Measurements from ENCODE around the gene KCNH2. TPM values are rescaled to one million over a fixed set of nuclear protein-coding genes. Genes with fewer than 3 reads are reported as not detected.
A peak's percentile ranks its signal among the peaks of the same experiment; 100 is the strongest.

KCNH2 gene
- total RNA-seq, 2 donors from 2014 or later = 0.41 to 0.72 TPM

GRCh38 chr7:150972741-150973140 is 5.4 kb downstream of the KCNH2 start:
- H3K27ac Mint-ChIP-seq = no peak overlapping the region
- DNase-seq (ENCODE audit: low spot score in 2 of 2) (no peak), ATAC-seq (no peak)
- H3K9me3 Mint-ChIP-seq = no peaks in the 10 kb centered on the region
- peaks cover 7 to 9% of the 10 kb centered on the region in 2 donors for H3K36me3 Mint-ChIP-seq

- H3K9me3 Mint-ChIP-seq = no peaks in the 10 kb centered on the region
- no peak overlapping the region for H3K27ac Mint-ChIP-seq
- DNase-seq (ENCODE audit: low spot score in 2 of 2) (no peak), ATAC-seq (no peak)
- peaks cover 2 to 4% of the 10 kb centered on the region in 2 donors for H3K36me3 Mint-ChIP-seq
These were observed 6.1 kb downstream of the KCNH2 start for GRCh38 chr7:150972023-150972468.

GRCh38 chr7:150971242-150972022 is 6.7 kb downstream of the KCNH2 start:
- H3K27ac Mint-ChIP-seq = no peak overlapping the region
- H3K36me3 Mint-ChIP-seq = no peaks in the 10 kb centered on the region
- no peaks in the 10 kb centered on the region for H3K9me3 Mint-ChIP-seq
- DNase-seq (ENCODE audit: low spot score in 2 of 2) (no peak), ATAC-seq (no peak)

GRCh38 chr7:150970424-150970823 is 7.7 kb downstream of the KCNH2 start:
- Mint-ChIP-seq H3K9me3 (no peaks in the 10 kb centered on the region), H3K27ac (no peak overlapping the region), H3K36me3 (no peaks in the 10 kb centered on the region)
- no peak for DNase-seq (ENCODE audit: low spot score in 2 of 2)
- no peak for ATAC-seq

GRCh38 chr7:150969475-150969874 is 8.6 kb downstream of the KCNH2 start:
- Mint-ChIP-seq H3K36me3 (no peaks in the 10 kb centered on the region), H3K9me3 (no peaks in the 10 kb centered on the region), H3K27ac (no peak overlapping the region)
- DNase-seq (ENCODE audit: low spot score in 2 of 2) (no peak), ATAC-seq (no peak)

GRCh38 chr7:150968734-150969372 is 9.3 kb downstream of the KCNH2 start:
- H3K27ac Mint-ChIP-seq = no peak overlapping the region
- H3K9me3 Mint-ChIP-seq = no peaks in the 10 kb centered on the region
- no peaks in the 10 kb centered on the region for H3K36me3 Mint-ChIP-seq
- ATAC-seq = no peak
- no peak for DNase-seq (ENCODE audit: low spot score in 2 of 2)

GRCh38 chr7:150968056-150968733 is 9.9 kb downstream of the KCNH2 start:
- H3K36me3 Mint-ChIP-seq = no peaks in the 10 kb centered on the region
- ATAC-seq (no peak), DNase-seq (ENCODE audit: low spot score in 2 of 2) (no peak)
- H3K27ac Mint-ChIP-seq = no peak overlapping the region
- H3K9me3 Mint-ChIP-seq = no peaks in the 10 kb centered on the region

GRCh38 chr7:150967349-150967748 is 10.8 kb downstream of the KCNH2 start:
- Mint-ChIP-seq H3K9me3 (no peaks in the 10 kb centered on the region), H3K27ac (no peak overlapping the region), H3K36me3 (no peaks in the 10 kb centered on the region)
- ATAC-seq = no peak
- no peak for DNase-seq (ENCODE audit: low spot score in 2 of 2)

GRCh38 chr7:150966002-150966401 is 12.1 kb downstream of the KCNH2 start:
- no peak for ATAC-seq
- Mint-ChIP-seq H3K27ac (no peak overlapping the region), H3K9me3 (no peaks in the 10 kb centered on the region), H3K36me3 (no peaks in the 10 kb centered on the region)
- DNase-seq (ENCODE audit: low spot score in 2 of 2) = no peak

GRCh38 chr7:150965273-150965830 is 12.8 kb downstream of the KCNH2 start:
- H3K36me3 Mint-ChIP-seq = no peaks in the 10 kb centered on the region
- DNase-seq (ENCODE audit: low spot score in 2 of 2) (no peak), ATAC-seq (no peak)
- no peak overlapping the region for H3K27ac Mint-ChIP-seq
- H3K9me3 Mint-ChIP-seq = no peaks in the 10 kb centered on the region

GRCh38 chr7:150964593-150965111 is 13.5 kb downstream of the KCNH2 start:
- H3K27ac Mint-ChIP-seq = no peak overlapping the region
- no peak for ATAC-seq

GRCh38 chr7:150963707-150964559 is 14.2 kb downstream of the KCNH2 start:
- no peak for DNase-seq (ENCODE audit: low spot score in 2 of 2)
- no peaks in the 10 kb centered on the region for H3K9me3 Mint-ChIP-seq
- no peaks in the 10 kb centered on the region for H3K36me3 Mint-ChIP-seq
- no peak for ATAC-seq
- H3K27ac Mint-ChIP-seq = no peak overlapping the region

More at GRCh38 chr7:150964593-150965111, 13.5 kb downstream of the KCNH2 start:
- DNase-seq (ENCODE audit: low spot score in 2 of 2) = no peak
- no peaks in the 10 kb centered on the region for H3K9me3 Mint-ChIP-seq
- no peaks in the 10 kb centered on the region for H3K36me3 Mint-ChIP-seq

GRCh38 chr7:150962553-150963399 is 15.3 kb downstream of the KCNH2 start:
- H3K36me3 Mint-ChIP-seq = peaks cover 0 to 4% of the 10 kb centered on the region in 2 donors
- ATAC-seq = peak; percentile 84 to 95
- DNase-seq (ENCODE audit: low spot score in 2 of 2) = peak in 1 of 2 donors; percentile 62
- no peaks in the 10 kb centered on the region for H3K9me3 Mint-ChIP-seq
- H3K27ac Mint-ChIP-seq = peak overlapping the region in 1 of 2 donors; percentile 12

- ATAC-seq (no peak), DNase-seq (ENCODE audit: low spot score in 2 of 2) (no peak)
- Mint-ChIP-seq H3K36me3 (peaks cover 0 to 9% of the 10 kb centered on the region in 2 donors), H3K9me3 (no peaks in the 10 kb centered on the region), H3K27ac (no peak overlapping the region)
These were observed 15.9 kb downstream of the KCNH2 start for GRCh38 chr7:150962290-150962552.

GRCh38 chr7:150961510-150962289 is 16.4 kb downstream of the KCNH2 start:
- no peak for DNase-seq (ENCODE audit: low spot score in 2 of 2)
- no peak for ATAC-seq
- H3K27ac Mint-ChIP-seq = no peak overlapping the region

More at GRCh38 chr7:150961510-150962289, 16.4 kb downstream of the KCNH2 start:
- no peaks in the 10 kb centered on the region for H3K9me3 Mint-ChIP-seq
- peaks cover 0 to 10% of the 10 kb centered on the region in 2 donors for H3K36me3 Mint-ChIP-seq
